ENCODE data around the gene OR2A12.
"Not testable (repeated sequence)": the region's sequence is repeated elsewhere in the genome, so short reads cannot be mapped to it uniquely, and the experiment has no call there.

OR2A12 gene

GRCh38 chr7:144085978-144086377 is at the start of gene OR2A12:
Gene OR2A12, plus strand, starts transcription at chr7:144086278. Its CDS starts 8,830 bp downstream, at chr7:144095108.
- DNase-seq (ENCODE audit: low read depth): no peak

- no peak for DNase-seq (ENCODE audit: low read depth)
These were observed 49.7 kb upstream of the OR2A12 start for GRCh38 chr7:144036302-144036885.

- no peak for DNase-seq (ENCODE audit: low read depth)
These were observed 48.6 kb upstream of the OR2A12 start for GRCh38 chr7:144037414-144038035.

GRCh38 chr7:144038887-144039286 is 47.2 kb upstream of the OR2A12 start:
- DNase-seq (ENCODE audit: low read depth): no peak

GRCh38 chr7:144048648-144049047 is 37.4 kb upstream of the OR2A12 start, which contains the start of gene OR2A5:
Gene OR2A5, plus strand, starts transcription at chr7:144048948. Its CDS starts 1,454 bp downstream, at chr7:144050402.
- DNase-seq (ENCODE audit: low read depth): no peak

GRCh38 chr7:144049491-144049890 is 36.6 kb upstream of the OR2A12 start:
- no peak for DNase-seq (ENCODE audit: low read depth)

- DNase-seq (ENCODE audit: low read depth): no peak
These were observed 36.0 kb upstream of the OR2A12 start for GRCh38 chr7:144050093-144050492.

- not testable (repeated sequence) for DNase-seq (ENCODE audit: low read depth)
These were observed 35.2 kb upstream of the OR2A12 start for GRCh38 chr7:144050884-144051283.

GRCh38 chr7:144057954-144058353 is 28.1 kb upstream of the OR2A12 start:
- DNase-seq (ENCODE audit: low read depth): no peak

- DNase-seq (ENCODE audit: low read depth): no peak
These were observed 22.4 kb upstream of the OR2A12 start for GRCh38 chr7:144063710-144064109.

- no peak for DNase-seq (ENCODE audit: low read depth)
These were observed 16.6 kb upstream of the OR2A12 start, which contains the start of gene OR2A25 for GRCh38 chr7:144069511-144069910. Gene OR2A25, plus strand, starts transcription at chr7:144069811. Its CDS starts 4,409 bp downstream, at chr7:144074220.

GRCh38 chr7:144069953-144070352 is 16.1 kb upstream of the OR2A12 start:
- DNase-seq (ENCODE audit: low read depth): no peak

- DNase-seq (ENCODE audit: low read depth): no peak
These were observed 11.7 kb upstream of the OR2A12 start for GRCh38 chr7:144074374-144074773.

GRCh38 chr7:144086730-144087129 is 652 bp downstream of the OR2A12 start:
- DNase-seq (ENCODE audit: low read depth): no peak

- no peak for DNase-seq (ENCODE audit: low read depth)
These were observed 1.2 kb downstream of the OR2A12 start for GRCh38 chr7:144087230-144087629.

GRCh38 chr7:144090667-144091066 is 4.6 kb downstream of the OR2A12 start:
- no peak for DNase-seq (ENCODE audit: low read depth)

- no peak for DNase-seq (ENCODE audit: low read depth)
These were observed 12.7 kb downstream of the OR2A12 start for GRCh38 chr7:144098776-144099175.

- no peak for DNase-seq (ENCODE audit: low read depth)
These were observed 14.5 kb downstream of the OR2A12 start for GRCh38 chr7:144100607-144101006.

- DNase-seq (ENCODE audit: low read depth): no peak
These were observed 16.0 kb downstream of the OR2A12 start for GRCh38 chr7:144102041-144102440.

- no peak for DNase-seq (ENCODE audit: low read depth)
These were observed 19.1 kb downstream of the OR2A12 start for GRCh38 chr7:144105211-144105610.

GRCh38 chr7:144109283-144109682 is 23.2 kb downstream of the OR2A12 start, which contains the start of gene OR2A2:
Gene OR2A2, plus strand, starts transcription at chr7:144109583. Its CDS starts 0 bp downstream, at chr7:144109583.
- DNase-seq (ENCODE audit: low read depth): no peak

GRCh38 chr7:144110272-144110671 is 24.2 kb downstream of the OR2A12 start:
- DNase-seq (ENCODE audit: low read depth): no peak

- no peak for DNase-seq (ENCODE audit: low read depth)
These were observed 27.6 kb downstream of the OR2A12 start for GRCh38 chr7:144113651-144114050.

GRCh38 chr7:144118341-144118740 is 32.3 kb downstream of the OR2A12 start:
- no peak for DNase-seq (ENCODE audit: low read depth)
